CD1c-positive myeloid dendritic cell (primary cell): ENCODE measurements around the gene LRCOL1.

Experiments used
- DNase-seq: peaks from one replicate; pipeline ENCODE4 v3.0.0-alpha.2; 2016; ENCODE audit errors: extremely low spot score

Gene LRCOL1

GRCh38 chr12:132610051-132610759 is at the start of gene LRCOL1:
Gene LRCOL1 (minus strand): TSS chr12:132610582. CDS start chr12:132606251, 4,331 bp downstream.
- peak; percentile 47 for DNase-seq

GRCh38 chr12:132660052-132660451 is 49.7 kb upstream of the LRCOL1 start:
- DNase-seq: no peak

- no peak for DNase-seq
These were observed 48.8 kb upstream of the LRCOL1 start for GRCh38 chr12:132659146-132659545.

- DNase-seq: no peak
These were observed 47.9 kb upstream of the LRCOL1 start for GRCh38 chr12:132658149-132658894.

GRCh38 chr12:132657004-132657727 is 46.8 kb upstream of the LRCOL1 start:
- no peak for DNase-seq

GRCh38 chr12:132653567-132654290 is 43.3 kb upstream of the LRCOL1 start:
- no peak for DNase-seq

- no peak for DNase-seq
These were observed 41.2 kb upstream of the LRCOL1 start for GRCh38 chr12:132651444-132652100.

GRCh38 chr12:132649226-132649945 is 39.0 kb upstream of the LRCOL1 start:
- no peak for DNase-seq

GRCh38 chr12:132648616-132649225 is 38.3 kb upstream of the LRCOL1 start:
- no peak for DNase-seq

GRCh38 chr12:132647858-132648257 is 37.5 kb upstream of the LRCOL1 start:
- no peak for DNase-seq

GRCh38 chr12:132646850-132647249 is 36.5 kb upstream of the LRCOL1 start:
- DNase-seq: no peak

- DNase-seq: no peak
These were observed 32.8 kb upstream of the LRCOL1 start for GRCh38 chr12:132642846-132643835.

GRCh38 chr12:132641811-132642650 is 31.6 kb upstream of the LRCOL1 start:
- DNase-seq: no peak

GRCh38 chr12:132640936-132641335 is 30.6 kb upstream of the LRCOL1 start:
- DNase-seq: no peak

GRCh38 chr12:132639956-132640520 is 29.7 kb upstream of the LRCOL1 start:
- no peak for DNase-seq

GRCh38 chr12:132638541-132639408 is 28.4 kb upstream of the LRCOL1 start:
- DNase-seq: no peak

- DNase-seq: no peak
These were observed 27.4 kb upstream of the LRCOL1 start for GRCh38 chr12:132637811-132638210.
